GM21723 (cell line): ENCODE measurements around the gene GRIK1.

Experiments used
- ATAC-seq: cut with Tn5 transposase; IDR thresholded peaks from one replicate; pipeline ENCODE4 v1.9.1; 2021; ENCODE audit warnings: mild to moderate bottlenecking, moderate library complexity; ENCODE audit not compliant: unreplicated experiment

The GRIK1 gene

DNA sequence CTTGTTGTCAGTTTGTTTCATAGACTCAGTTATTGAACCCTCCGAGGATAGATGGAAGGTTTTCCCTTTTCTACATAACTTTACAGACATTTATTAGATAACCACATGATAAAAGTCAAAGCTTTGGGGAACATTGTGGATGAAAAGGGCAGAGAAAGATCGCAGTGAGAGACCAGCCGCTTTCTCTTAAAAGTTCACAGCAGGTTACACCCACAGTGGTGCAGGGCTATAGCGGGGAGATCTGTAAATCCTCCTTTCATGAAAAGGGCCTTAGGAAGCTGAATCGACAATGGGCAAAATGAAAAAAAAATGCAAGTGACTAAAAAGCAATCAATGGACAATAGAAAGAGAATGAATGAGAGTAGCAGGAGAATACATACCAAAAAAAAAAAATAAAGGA, 218.6 kb downstream of the GRIK1 start:
- no peak for ATAC-seq

DNA sequence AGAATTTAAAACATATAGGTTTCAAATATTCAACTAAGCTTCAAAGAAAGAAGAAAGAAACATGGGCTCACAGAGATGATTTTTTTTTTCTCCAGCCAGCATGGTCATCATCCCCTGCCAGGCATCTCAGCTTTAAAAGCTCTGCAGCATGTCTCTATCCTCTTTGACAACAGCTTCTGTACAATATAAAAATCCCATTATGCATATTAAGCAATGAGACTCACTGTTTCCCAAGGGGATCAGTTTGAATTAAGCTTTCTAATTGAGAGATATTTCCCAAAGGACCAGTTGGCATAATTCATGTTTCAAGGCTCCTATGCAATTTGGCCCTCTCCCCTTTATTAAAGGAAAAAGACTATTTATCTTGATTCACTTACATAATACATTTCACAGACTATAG, 220.3 kb downstream of the GRIK1 start:
- no peak for ATAC-seq

DNA sequence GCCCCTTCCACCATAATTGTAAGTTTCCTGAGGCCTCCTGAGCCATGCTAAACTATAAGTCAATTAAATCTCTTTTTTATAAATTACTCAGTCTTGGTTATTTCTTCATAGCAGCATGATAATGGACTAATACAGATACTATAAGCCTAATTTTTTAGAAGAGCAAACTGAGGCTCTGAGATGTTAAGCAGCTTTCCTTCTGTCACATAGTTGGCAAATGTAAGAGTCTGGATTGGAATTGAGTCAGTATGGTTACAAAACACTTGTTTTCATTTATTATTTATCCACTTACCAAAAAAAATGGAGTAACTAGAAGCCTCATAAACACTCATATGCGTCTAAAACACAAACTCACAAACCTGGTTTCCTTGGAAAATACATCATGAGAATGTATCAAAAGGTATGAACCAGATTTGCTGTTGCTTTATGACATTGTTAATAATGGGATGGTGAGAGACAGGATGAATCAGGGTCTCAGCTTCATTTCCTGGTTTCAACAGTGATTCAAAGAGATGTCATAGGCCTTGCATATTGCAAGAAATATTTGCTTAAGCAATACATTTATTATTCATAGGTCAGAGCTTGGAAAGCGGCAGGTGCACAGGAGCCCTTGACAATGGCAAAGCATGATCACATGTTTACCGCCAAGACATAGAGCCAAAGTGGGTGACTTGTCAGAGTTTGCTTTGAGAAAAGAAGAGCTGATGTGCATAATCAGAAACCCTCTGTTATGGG, 221.5 kb downstream of the GRIK1 start:
- no peak for ATAC-seq

DNA sequence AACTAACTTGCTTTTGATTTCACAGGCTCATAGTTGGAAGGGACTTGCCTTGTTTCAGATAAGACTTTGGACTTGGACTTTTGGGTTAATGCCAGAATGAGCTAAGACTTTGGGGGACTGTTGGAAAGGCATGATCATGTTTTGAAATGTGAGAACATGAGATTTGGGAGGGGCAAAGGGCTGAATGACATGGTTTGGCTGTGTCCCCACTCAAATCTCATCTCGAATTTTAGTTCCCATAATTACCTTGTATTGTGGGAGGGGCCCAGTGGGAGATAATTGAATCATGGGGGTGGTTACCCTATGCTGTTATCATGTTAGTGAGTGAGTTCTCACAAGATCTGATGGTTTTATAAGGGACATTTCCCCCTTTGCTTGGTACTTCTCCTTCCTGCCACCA, 222.1 kb downstream of the GRIK1 start:
- no peak for ATAC-seq

DNA sequence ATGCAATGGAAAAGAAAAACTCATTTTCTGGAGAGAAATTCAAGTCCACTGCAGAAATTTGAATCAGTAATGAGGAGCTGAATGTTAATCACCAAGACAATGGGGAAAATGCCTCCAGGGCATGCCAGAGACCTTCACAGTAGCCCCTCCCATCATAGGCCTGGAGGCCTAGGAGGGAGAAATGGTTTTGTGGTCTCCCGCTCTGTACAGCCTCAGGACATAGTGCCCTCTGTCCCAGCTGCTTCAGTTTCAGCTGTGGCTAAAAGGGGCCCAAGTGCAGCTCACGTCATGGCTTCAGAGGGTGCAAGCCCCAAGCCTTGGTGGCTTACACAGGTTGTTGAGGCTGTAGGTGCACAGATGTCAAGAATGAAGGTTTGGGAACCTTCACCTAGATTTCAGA, 223.0 kb downstream of the GRIK1 start:
- ATAC-seq = no peak

DNA sequence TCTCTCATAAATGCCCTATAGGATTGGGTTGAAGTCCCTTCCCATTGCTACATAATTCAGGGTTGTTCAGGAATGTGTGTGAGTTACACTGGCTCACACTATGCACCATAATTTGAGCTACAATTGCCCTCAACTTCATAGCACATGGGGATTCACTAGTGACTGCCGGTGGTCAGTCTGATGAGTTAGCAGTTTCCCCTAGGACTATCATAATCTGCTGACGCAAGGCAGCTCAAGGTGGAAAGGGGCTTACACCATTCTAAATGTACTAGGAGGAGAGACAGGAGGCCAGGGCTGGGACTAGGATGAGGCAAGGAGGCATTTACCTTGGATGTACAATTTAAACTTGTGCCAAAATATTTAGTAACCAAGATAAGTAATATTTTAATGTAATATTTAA, 224.7 kb downstream of the GRIK1 start:
- ATAC-seq = no peak

DNA sequence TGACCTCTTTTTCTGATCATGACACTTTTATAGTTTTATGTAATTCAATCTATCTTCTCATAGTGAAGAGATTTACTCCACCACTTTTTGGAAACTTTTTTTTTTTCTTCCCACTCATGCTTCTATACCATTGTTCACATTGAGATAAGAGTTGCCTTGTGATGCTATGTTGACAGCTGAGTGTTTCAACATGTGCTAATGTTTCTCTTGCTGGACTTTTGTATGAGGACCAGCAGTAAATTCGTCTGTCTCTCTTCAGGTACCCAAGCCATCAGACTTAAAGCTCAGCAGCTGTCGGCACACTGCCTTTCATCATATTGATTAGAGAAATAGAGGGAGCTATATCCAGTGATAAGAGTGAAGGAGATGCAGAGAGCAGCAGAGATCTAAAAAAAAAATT, 227.0 kb downstream of the GRIK1 start:
- ATAC-seq = no peak

DNA sequence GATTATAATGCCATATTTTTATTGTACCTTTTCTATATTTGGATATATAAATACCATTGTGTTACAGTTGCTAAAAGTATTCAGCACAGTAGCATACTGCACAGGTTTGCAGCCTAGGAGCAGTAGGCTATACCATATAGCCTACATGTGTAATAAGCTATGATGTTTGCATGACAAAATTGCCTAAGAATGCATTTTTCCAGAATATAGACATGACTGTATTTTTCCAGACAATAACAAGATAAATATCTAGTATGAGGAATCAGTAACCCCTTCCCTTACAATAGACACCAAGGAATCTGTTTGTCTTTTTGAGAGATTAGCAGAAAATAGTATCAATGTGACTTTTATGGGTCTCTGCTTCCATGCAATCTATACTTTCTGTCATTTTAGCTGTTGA, 228.6 kb downstream of the GRIK1 start:
- no peak for ATAC-seq

DNA sequence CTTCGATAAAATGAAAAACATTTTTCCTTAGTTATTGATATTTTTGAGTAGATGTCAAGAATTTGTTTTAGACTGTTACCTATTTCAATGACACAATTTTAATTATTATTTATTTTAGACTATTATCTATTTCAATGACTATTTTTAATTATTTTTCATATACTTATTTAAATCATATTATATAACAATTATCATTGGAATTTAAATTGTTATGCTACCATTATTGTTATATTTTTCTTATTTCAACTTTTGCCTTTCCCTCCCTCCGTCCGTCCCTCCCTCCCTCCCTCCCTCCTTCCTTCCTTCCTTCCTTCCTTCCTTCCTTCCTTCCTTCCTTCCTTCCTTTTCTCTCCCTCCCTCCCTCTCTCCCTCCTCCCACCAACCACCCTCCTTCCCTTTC, 229.3 kb downstream of the GRIK1 start:
- no peak for ATAC-seq

DNA sequence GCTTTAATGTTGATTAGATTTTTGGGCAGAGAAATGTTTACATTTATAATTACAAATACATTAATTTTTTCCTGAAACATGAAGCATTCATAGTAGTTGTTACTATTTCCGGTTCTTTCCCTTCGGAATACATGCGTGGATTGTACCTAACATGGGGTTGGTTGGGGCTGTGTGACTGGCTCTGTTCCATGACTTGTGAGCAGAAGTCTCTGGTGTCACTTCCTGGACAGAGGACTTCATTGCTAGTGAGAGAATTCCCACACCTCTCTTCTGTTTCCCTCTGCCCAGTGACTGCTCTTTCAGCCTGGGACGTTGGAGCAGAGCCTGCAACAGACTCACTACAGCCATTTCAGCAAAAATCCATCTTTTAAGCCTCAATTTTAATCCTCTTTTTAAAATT, 231.4 kb downstream of the GRIK1 start:
- ATAC-seq = no peak

DNA sequence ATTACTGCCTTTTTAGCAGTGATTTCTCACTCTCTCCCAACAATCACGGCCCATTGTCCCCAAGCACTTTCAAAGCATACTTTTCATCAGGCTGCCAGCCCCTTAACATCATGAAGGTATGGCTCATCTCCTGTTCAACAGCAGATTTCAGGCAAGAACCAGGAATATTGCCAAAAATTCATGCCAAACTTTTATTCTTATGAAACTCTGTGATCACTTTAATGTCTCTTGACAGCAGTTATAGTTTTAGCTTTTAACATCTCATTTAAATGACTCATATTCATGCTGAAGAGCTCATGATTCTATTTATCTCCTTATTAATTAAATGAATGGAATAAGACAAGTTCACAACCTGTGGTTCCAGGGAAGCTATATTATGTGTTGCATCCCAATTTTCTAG, 235.1 kb downstream of the GRIK1 start:
- no peak for ATAC-seq

DNA sequence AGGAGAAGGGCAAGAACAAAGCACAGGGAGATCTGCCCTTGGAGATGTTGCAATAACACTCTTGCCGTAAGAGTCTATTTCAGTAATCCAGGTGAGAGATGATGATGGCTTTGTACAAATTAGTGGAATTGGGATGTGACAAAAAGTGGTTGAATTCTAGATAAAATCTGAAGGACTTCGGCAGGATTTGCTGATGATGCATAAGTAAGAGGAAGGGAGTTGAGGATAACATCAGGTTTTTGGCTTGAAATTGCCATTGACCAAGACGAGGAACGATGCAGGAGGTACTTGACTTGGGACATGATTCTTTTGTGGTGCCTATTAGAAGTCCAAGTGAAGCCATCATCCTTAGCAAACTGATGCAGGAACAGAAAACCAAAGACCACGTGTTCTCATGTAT, 238.1 kb downstream of the GRIK1 start:
- no peak for ATAC-seq

DNA sequence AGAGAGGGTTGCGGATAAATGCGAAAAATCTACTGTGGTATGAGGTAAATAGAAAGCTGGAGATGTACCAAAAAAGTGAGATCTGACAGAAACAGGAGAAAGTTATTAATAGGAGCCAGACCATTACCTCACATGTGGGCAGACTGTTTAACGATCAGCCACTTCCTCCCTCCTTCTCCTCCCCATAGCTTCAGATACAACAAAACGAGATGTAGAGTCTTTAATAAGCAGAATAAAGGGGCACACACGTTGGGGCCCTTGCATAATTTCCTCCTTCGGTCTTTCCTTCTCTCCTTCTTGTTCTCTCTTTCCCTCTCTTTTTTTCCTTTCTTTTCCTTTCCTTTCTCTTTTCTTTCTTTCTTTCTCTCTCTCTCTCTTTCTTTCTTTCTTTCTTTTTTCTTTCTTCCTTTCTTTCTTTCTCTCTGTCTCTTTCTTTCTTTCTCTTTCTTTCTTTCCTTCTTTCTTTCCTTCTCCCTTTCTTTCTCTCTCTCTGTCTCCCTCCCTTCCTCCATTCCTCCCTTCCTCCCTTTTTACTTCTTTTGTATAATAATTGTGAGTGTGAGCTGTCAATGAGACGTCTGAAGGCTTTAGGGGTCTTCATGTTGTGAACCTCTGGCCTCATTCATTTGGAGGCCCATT, 242.1 kb downstream of the GRIK1 start:
- ATAC-seq = peak; percentile 75

DNA sequence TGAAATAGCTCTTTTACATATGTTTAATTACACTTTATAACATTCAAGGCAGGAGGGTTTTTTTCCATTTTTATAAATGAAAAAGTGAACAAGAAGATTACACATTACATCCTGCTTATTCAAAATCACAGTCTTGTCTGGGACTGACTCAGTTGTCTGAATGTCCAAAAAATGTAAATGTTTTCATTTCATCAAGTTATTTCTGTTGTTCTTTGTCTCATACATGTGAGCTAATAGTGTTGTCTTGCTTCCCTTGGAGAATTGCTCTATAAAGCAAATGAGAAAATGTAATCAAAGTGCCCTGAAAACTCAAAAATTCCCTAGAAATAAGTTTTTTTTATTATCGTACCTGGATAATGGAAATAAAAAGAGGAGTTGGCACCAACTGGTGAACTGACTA, 242.9 kb downstream of the GRIK1 start:
- ATAC-seq = no peak

DNA sequence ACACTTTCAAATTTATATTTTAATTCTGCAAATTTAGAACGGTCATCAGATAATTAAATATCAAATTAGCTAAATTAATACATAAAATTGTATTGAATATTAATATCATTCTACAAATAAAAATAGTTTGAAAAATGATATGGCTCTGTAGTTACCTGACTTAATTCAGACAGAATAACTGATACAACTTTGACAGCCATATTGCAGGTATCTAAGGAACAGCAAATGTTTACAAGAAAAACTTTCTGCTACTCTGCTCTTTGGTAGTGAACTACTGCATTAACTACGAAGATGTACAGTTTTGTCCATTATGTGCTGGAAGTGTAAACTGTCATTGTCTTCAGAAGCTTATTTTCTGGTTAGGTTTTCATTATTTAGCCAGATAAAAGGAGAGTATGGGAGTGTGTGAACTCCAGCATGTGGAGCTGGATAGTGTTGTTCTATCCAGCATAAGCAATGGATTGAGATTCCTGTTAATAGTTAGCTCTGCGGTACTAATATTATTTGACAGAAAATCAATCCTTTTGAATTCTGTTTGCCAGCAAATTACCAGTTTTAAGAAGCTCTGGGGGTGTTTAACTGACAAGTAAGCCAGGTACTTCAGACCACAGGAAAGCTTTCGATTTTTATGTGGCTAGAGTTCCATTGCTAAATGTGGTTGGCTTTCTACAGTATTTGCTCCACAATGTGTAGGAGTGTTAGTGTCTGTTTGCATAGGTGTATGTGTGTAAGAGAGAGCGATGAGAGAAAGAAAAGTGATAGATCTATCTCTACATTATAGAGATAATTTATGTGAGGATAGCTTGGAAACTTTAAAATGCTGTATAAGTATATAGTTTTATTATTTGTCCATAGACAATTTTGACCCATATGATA, 247.9 kb downstream of the GRIK1 start:
- ATAC-seq = no peak

DNA sequence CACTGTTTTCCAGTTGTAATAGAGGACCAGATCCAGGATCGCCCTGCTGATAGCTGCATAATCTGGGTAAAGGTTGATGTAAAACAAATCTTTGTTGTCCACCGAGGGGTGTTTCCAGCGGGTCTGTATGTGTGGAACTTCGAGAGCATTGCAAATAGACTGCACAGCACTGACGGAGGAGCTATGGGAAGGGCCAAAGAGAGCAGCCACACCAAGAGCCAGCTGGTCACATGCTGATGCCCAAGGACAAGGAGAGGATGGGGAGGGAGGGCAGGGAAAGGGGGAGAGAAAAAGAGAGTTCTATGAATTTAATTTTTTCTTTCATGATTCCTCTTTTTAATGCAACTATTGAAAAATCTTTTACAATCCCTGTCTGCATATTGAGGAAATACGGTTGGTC, 250.0 kb downstream of the GRIK1 start:
- ATAC-seq = no peak

DNA sequence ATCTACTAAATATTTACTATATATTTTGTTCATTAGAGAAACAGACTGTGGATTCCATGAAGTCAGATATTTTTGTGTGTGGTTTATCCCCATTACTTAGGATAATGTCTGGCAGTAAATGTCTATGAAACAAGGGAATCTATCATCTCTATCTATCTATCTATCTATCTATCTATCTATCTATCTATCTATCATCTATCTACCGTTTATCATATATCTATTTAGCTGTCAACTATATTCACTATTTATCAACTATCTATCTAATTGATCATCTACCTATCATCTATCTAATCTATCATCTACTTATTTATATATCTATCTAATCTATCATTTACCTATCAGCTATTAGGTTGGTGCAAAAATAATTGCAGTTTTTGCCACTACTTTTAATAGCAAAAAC, 255.7 kb downstream of the GRIK1 start:
- no peak for ATAC-seq

DNA sequence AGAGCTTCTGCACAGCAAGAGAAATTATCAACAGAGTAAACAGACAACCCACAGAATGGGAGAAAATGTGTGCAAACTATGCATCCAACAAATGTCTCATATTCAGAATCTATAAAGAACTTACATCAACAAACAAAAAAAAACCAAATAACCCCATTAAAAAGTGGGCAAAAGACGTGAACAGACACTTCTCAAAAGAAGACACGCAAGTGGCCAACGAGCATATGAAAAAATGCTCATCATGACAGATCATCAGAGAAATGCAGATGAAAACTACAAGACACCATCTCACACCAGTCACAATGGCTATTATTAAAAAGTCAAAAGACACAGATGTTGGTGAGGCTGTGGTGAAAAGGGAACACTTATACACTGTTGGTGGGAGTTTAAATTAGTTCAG, 257.0 kb downstream of the GRIK1 start:
- ATAC-seq = no peak

DNA sequence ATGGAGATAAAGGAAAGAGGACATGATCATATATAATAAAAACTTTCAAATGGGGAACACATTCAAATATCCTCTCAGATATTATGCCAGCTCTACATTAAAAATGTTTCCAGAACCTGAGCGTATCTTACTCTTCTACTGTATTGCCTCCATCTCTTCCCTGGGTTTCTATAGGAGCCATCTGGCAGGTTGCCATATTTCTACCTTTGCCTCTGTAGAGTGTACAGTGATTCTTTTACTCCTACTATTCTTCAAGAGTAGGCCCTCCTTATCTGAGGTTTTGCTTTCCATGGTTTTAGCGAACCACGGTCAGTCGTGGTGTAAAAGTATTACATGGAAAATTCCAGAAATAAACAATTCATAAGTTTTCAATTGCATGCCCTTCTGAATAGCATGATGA, 259.5 kb downstream of the GRIK1 start:
- no peak for ATAC-seq

DNA sequence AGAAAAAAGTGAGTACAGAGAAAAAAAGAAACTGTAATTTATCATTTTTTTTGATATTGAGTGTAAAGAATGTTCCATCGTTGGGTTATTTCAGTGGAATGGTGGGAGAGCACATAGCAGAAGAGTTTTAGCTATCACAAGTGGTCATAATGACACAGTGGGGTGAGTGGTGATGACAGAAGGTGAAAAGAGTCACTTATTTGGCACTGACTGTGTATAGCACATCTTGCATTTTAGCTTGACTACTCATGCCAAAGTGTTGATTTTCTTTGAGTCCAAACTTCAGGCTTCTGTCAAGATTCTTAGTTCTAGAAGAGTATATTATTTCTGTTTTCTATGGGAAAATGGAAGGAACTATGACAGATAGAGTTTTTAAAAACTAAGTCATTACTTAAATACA, 261.2 kb downstream of the GRIK1 start:
- ATAC-seq = no peak

DNA sequence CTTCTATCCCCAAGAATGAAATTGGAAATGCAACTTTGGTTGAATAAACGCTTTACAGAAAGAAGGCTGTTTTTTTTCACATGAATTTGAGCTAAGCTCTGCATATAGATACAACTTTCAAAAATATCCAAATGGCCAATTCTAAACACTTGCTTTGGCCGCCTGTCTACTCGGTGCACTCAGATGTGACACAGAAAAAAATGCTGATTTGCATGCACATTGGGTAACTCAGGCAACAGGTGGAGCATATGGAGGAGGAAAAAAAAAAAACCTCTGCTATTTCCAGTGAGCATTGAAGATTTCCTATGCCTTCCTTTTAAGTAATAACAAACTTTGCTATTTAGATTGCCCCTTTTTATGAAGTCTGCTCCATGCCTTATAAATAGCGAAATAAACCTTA, 262.5 kb downstream of the GRIK1 start:
- ATAC-seq = no peak

DNA sequence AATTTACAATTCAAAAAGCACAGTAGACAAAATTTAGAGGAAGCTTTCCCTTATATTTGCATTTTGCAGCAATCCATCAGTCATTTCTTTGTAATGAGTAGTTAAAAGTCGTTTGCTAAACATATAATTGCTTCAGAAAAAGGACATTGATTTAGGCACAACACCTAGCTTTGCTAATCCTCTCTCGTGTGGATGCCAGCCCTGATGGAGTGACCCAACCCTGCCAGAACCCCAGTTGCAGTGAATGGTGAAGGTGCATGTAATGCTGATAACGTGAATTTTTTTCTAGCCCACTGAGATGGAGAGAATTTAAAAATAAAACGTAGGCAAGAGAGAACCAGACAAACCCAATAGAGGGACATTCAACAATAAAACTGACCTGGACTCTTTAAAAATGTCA, 263.4 kb downstream of the GRIK1 start:
- ATAC-seq = no peak
